Measurements from ENCODE around the gene COL25A1. TPM values are rescaled to one million over a fixed set of nuclear protein-coding genes. Genes with fewer than 3 reads are reported as not detected.

COL25A1 gene
- total RNA-seq, 1 experiment from 2014 or later = 4.2 TPM

- no peaks in the 10 kb centered on the region for H3K27me3 Mint-ChIP-seq (ENCODE audit: low read depth)
- H2BK20ac ChIP-seq (ENCODE audit: low read depth, low read length, poor library complexity, severe bottlenecking) = no peak overlapping the region
- no peak overlapping the region for H2BK5ac ChIP-seq (ENCODE audit: insufficient read length, low read length)
- no peaks in the 10 kb centered on the region for H3K27me3 ChIP-seq (ENCODE audit: insufficient read depth, low read length)
- TF ChIP-seq, protein P1, sequence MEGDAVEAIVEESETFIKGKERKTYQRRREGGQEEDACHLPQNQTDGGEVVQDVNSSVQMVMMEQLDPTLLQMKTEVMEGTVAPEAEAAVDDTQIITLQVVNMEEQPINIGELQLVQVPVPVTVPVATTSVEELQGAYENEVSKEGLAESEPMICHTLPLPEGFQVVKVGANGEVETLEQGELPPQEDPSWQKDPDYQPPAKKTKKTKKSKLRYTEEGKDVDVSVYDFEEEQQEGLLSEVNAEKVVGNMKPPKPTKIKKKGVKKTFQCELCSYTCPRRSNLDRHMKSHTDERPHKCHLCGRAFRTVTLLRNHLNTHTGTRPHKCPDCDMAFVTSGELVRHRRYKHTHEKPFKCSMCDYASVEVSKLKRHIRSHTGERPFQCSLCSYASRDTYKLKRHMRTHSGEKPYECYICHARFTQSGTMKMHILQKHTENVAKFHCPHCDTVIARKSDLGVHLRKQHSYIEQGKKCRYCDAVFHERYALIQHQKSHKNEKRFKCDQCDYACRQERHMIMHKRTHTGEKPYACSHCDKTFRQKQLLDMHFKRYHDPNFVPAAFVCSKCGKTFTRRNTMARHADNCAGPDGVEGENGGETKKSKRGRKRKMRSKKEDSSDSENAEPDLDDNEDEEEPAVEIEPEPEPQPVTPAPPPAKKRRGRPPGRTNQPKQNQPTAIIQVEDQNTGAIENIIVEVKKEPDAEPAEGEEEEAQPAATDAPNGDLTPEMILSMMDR (conservative IDR thresholded peaks at IDR 0.05) = no peak
- H3K36me3 Mint-ChIP-seq (ENCODE audit: insufficient read depth in 1 of 3, low read depth in 3 of 3) = peaks cover 4 to 9% (median 5%) of the 10 kb centered on the region in 3 experiments; a peak in 6 of 7 replicates
- no peak overlapping the region for H2AK5ac ChIP-seq (ENCODE audit: insufficient read length, low read length)
- H3K4me2 ChIP-seq (ENCODE audit: insufficient read depth, insufficient read length, low read length) = no peak overlapping the region
- H3K27ac ChIP-seq (ENCODE audit: insufficient read length, low read depth, low read length) = no peak overlapping the region
- no peak overlapping the region for H3K56ac ChIP-seq (ENCODE audit: insufficient read length, low read depth, low read length)
- no peaks in the 10 kb centered on the region for H3K23me2 ChIP-seq (ENCODE audit: insufficient read length, low read depth, low read length, poor library complexity, severe bottlenecking)
- no peak overlapping the region for H2BK15ac ChIP-seq (ENCODE audit: low read depth, low read length)
- no peak overlapping the region for H3T11ph ChIP-seq (ENCODE audit: low read length)
- no peak overlapping the region for H3K4ac ChIP-seq (ENCODE audit: low read depth, low read length)
- H3K79me2 ChIP-seq (ENCODE audit: insufficient read depth, low read length) = no peaks in the 10 kb centered on the region
- H2BK120ac ChIP-seq (ENCODE audit: low read depth, low read length, poor library complexity, severe bottlenecking) = no peak overlapping the region
- H3K4me1 Mint-ChIP-seq = no peaks in the 10 kb centered on the region
- no peak overlapping the region for H3K27ac Mint-ChIP-seq
- no peak overlapping the region for H4K5ac ChIP-seq (ENCODE audit: insufficient read length, low read depth, low read length)
- no peak overlapping the region for H2BK12ac ChIP-seq (ENCODE audit: insufficient read length, low read depth, low read length)
- no CpG with 5 or more reads among the region's 4 CpGs for WGBS (ENCODE audit: extremely low coverage, insufficient read length, low lambda C conversion rate)
- H3K9ac ChIP-seq (ENCODE audit: extremely low read depth, insufficient read length, low read length) = no peak overlapping the region
- no peak for DNase-seq
- no peak overlapping the region for H3K14ac ChIP-seq (ENCODE audit: insufficient read depth, low read length)
- H2AFZ ChIP-seq (ENCODE audit: low read length) = no peak overlapping the region
- H3K9me3 Mint-ChIP-seq = peaks cover 9 to 10% of the 10 kb centered on the region in 2 experiments; a peak in 4 of 5 replicates
- H3K9me3 ChIP-seq (ENCODE audit: control insufficient read depth, low read depth, low read length) = no peaks in the 10 kb centered on the region
- no peaks in the 10 kb centered on the region for H4K20me1 ChIP-seq (ENCODE audit: control insufficient read depth, insufficient read depth, insufficient read length)
- no peaks in the 10 kb centered on the region for H3K4me1 ChIP-seq (ENCODE audit: insufficient read depth, low read length)
- no peak overlapping the region for H4K91ac ChIP-seq (ENCODE audit: insufficient read length, low read depth, low read length)
- no peak overlapping the region for H3K23ac ChIP-seq (ENCODE audit: insufficient read length, low read depth, low read length)
- no peak overlapping the region for H3K18ac ChIP-seq (ENCODE audit: insufficient read length, low read depth, low read length)
- no peak overlapping the region for H4K8ac ChIP-seq (replicated peaks; ENCODE audit: insufficient read length, low read depth, low read length)
- no peak overlapping the region for H3K4me3 Mint-ChIP-seq
- H3K79me1 ChIP-seq (ENCODE audit: insufficient read depth, low read depth, low read length, poor library complexity, severe bottlenecking) = no peaks in the 10 kb centered on the region
These were observed 275.9 kb downstream of the COL25A1 start for GRCh38 chr4:109026588-109026987.
